Heart left ventricle (tissue), 13 donors: Measurements from ENCODE around the gene PTPRC.

Experiments used
- POLR2A ChIP-seq, 2 donors: fragments of 450-650 bp; IDR thresholded peaks; one replicate each; pipeline ENCODE4 v1.6.1; 2017; ENCODE audit warnings: antibody characterized with exemption in 2 of 2, mild to moderate bottlenecking in 2 of 2, moderate library complexity in 2 of 2
- TF ChIP-seq, protein P1 (sequence below), 12 donors: fragments of 200-600 bp; sonication (generic) in 4 of 12; IDR thresholded peaks; one replicate each; pipeline versions ENCODE4 v1.5.0 to v1.8.0; 2018 to 2022; ENCODE audit warnings: antibody characterized with exemption in 12 of 12, mild to moderate bottlenecking in 5 of 12
- donor health status: ischemic (EF 13 %, LVEDD 7.1; RV severe dilation, severe dysfunction).
- donor health status: DM: no; HTN: yes; CAD: no.
- donor health status: DM: no; HTN: no; CAD: no.
- donor health status: ischemic (EF 25% LVEDD 6.9; RV normal size, moderate dysfunction).
- donor health status: ischemic (EF 25% LVEDD 5.7; RV mildly dilated, moderate dysfunction).
- donor health status: ischemic (EF 35%, LVEDD 5.7; RV mildly dilated, moderate dysfunction).
- donor health status: nonischemic (EF 11% LVEDD 7.7; RV severe dilation, severe dysfunction).
- donor health status: DM: yes; HTN: yes; CAD: no.
- donor health status: PGD.
- donor health status: ischemic (EF 29% LVEDD 5.4; RV normal size, mild dysfunction).
- donor health status: nonischemic (EF 23%, LVEDD 6.1; RV moderate dilation, normal function).

DNA sequence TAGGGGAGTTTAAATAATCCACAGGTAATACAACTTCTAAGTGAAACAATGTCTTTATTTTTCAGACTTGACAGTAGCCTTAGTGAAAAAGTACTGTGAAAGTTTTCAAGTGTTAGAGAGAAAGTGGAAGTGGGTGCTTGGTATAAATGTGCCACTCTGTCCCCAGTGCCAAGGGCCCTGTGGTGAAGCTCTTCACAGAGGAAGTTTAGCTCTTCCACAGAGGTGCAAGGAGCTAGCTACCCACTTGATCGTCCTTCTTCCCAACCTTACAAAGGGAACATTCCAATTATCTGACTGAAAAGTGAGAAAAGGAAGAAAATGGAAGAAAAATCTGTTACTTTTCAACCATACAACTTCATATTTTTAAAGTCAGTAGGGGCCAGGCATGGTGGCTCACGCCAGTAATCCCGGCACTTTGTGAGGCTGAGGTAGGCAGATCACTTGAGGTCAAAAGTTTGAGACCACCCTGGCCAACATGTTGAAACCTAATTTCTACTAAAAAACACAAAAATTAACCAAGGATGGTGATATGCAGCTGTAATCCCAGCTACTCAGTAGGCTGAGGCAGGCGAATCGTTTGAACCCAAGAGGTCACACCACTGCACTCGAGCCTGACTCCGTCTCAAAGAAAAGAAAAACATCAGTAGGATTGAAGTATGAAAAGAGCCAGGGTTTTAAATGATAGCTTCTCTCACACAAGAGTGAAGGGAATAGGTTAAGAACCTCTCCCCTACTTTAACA lies 41.0 kb upstream of the PTPRC start:
- no peak for TF ChIP-seq POLR2A (IDR thresholded peaks at IDR 0.05)
- TF ChIP-seq, protein P1, sequence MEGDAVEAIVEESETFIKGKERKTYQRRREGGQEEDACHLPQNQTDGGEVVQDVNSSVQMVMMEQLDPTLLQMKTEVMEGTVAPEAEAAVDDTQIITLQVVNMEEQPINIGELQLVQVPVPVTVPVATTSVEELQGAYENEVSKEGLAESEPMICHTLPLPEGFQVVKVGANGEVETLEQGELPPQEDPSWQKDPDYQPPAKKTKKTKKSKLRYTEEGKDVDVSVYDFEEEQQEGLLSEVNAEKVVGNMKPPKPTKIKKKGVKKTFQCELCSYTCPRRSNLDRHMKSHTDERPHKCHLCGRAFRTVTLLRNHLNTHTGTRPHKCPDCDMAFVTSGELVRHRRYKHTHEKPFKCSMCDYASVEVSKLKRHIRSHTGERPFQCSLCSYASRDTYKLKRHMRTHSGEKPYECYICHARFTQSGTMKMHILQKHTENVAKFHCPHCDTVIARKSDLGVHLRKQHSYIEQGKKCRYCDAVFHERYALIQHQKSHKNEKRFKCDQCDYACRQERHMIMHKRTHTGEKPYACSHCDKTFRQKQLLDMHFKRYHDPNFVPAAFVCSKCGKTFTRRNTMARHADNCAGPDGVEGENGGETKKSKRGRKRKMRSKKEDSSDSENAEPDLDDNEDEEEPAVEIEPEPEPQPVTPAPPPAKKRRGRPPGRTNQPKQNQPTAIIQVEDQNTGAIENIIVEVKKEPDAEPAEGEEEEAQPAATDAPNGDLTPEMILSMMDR (IDR thresholded peaks at IDR 0.05): no peak
